H9 (cell line): ENCODE results near the gene ASB7. TPM values are rescaled to one million over a fixed set of nuclear protein-coding genes. Genes with fewer than 3 reads are reported as not detected.

Source experiments
- DNase-seq: peaks from one replicate; pipeline ENCODE4 v3.0.0-alpha.2; 2017
- H2AFZ ChIP-seq: one replicate; pipeline ENCODE4 v1.6.1; 2013; ENCODE audit warnings: mild to moderate bottlenecking, low read length, control low read depth, moderate library complexity
- H2AK5ac ChIP-seq: 2 replicates; pipeline ENCODE4 v1.6.1; 2013; ENCODE audit warnings: low read length, control low read depth, mixed read lengths; ENCODE audit not compliant: insufficient read length
- H2BK120ac ChIP-seq: one replicate; pipeline ENCODE4 v1.6.1; 2013; ENCODE audit warnings: low read depth, mild to moderate bottlenecking, low read length, control low read depth, inconsistent platforms; ENCODE audit not compliant: poor library complexity, severe bottlenecking
- H2BK12ac ChIP-seq: 2 replicates; pipeline ENCODE4 v1.6.1; 2013; ENCODE audit warnings: low read length, control low read depth, mixed read lengths, low read depth; ENCODE audit not compliant: insufficient read length
- H2BK15ac ChIP-seq: 2 replicates; pipeline ENCODE4 v1.6.1; 2013; ENCODE audit warnings: low read depth, low read length, control low read depth
- H2BK20ac ChIP-seq: one replicate; pipeline ENCODE4 v1.6.1; 2013; ENCODE audit warnings: low read depth, mild to moderate bottlenecking, low read length, control low read depth, inconsistent platforms; ENCODE audit not compliant: poor library complexity, severe bottlenecking
- H2BK5ac ChIP-seq: 2 replicates; pipeline ENCODE4 v1.6.1; 2013; ENCODE audit warnings: low read length, control low read depth, mixed read lengths; ENCODE audit not compliant: insufficient read length
- H3K14ac ChIP-seq: 2 replicates; pipeline ENCODE4 v1.6.1; 2013; ENCODE audit warnings: low read length, control low read depth; ENCODE audit not compliant: insufficient read depth
- H3K18ac ChIP-seq: 2 replicates; pipeline ENCODE4 v1.6.1; 2013; ENCODE audit warnings: low read depth, mild to moderate bottlenecking, mixed read lengths, low read length, control low read depth; ENCODE audit not compliant: insufficient read length
- H3K23ac ChIP-seq: 2 replicates; pipeline ENCODE4 v1.6.1; 2013; ENCODE audit warnings: low read length, control low read depth, mixed read lengths, low read depth; ENCODE audit not compliant: insufficient read length
- H3K23me2 ChIP-seq: 2 replicates; pipeline ENCODE4 v1.6.1; 2013; ENCODE audit warnings: low read depth, mild to moderate bottlenecking, mixed read lengths, low read length, control low read depth; ENCODE audit not compliant: insufficient read length, poor library complexity, severe bottlenecking
- H3K27ac ChIP-seq: 2 replicates; pipeline ENCODE4 v1.5.1; 2013; ENCODE audit warnings: low read length, control low read depth, mixed read lengths, low read depth; ENCODE audit not compliant: insufficient read length
- H3K27me3 ChIP-seq: 2 replicates; pipeline ENCODE4 v1.6.1; 2013; ENCODE audit warnings: low read length, control low read depth, inconsistent platforms; ENCODE audit not compliant: insufficient read depth
- H3K4ac ChIP-seq: 2 replicates; pipeline ENCODE4 v1.6.1; 2013; ENCODE audit warnings: low read depth, mild to moderate bottlenecking, control low read depth, inconsistent platforms, low read length, moderate library complexity
- H3K4me1 ChIP-seq: 2 replicates; pipeline ENCODE4 v1.6.1; 2013; ENCODE audit warnings: low read length, control low read depth, inconsistent platforms; ENCODE audit not compliant: insufficient read depth
- H3K4me2 ChIP-seq: 2 replicates; pipeline ENCODE4 v1.6.1; 2013; ENCODE audit warnings: low read length, control low read depth, mixed read lengths; ENCODE audit not compliant: insufficient read length, insufficient read depth
- H3K56ac ChIP-seq: 2 replicates; pipeline ENCODE4 v1.6.1; 2013; ENCODE audit warnings: low read depth, mild to moderate bottlenecking, mixed read lengths, low read length, control low read depth; ENCODE audit not compliant: insufficient read length
- H3K79me1 ChIP-seq: 2 replicates; pipeline ENCODE4 v1.6.1; 2013; ENCODE audit warnings: low read depth, mild to moderate bottlenecking, moderate library complexity, low read length, control low read depth, inconsistent platforms; ENCODE audit not compliant: insufficient read depth, poor library complexity, severe bottlenecking
- H3K79me2 ChIP-seq: 2 replicates; pipeline ENCODE4 v1.6.1; 2013; ENCODE audit warnings: low read length, control low read depth, inconsistent platforms; ENCODE audit not compliant: insufficient read depth
- H3K9ac ChIP-seq: 2 replicates; pipeline ENCODE4 v1.6.1; 2013; ENCODE audit warnings: low read length, control low read depth, mixed read lengths; ENCODE audit not compliant: insufficient read length; ENCODE audit errors: extremely low read depth
- H3K9me3 ChIP-seq: one replicate; pipeline ENCODE4 v1.6.1; 2013; ENCODE audit warnings: low read depth, low read length, inconsistent platforms; ENCODE audit not compliant: control insufficient read depth
- H3T11ph ChIP-seq: one replicate; pipeline ENCODE4 v1.6.1; 2013; ENCODE audit warnings: mild to moderate bottlenecking, low read length, control low read depth, inconsistent platforms
- H4K20me1 ChIP-seq: one replicate; pipeline ENCODE4 v1.6.1; 2013; ENCODE audit not compliant: control insufficient read depth, insufficient read length, insufficient read depth
- H4K5ac ChIP-seq: 2 replicates; pipeline ENCODE4 v1.6.1; 2013; ENCODE audit warnings: low read depth, mild to moderate bottlenecking, mixed read lengths, low read length, control low read depth; ENCODE audit not compliant: insufficient read length
- H4K8ac ChIP-seq: replicated peaks from 2 replicates; pipeline ENCODE4 v1.6.1; 2013; ENCODE audit warnings: low read length, control low read depth, mixed read lengths, low read depth; ENCODE audit not compliant: insufficient read length
- H4K91ac ChIP-seq: 2 replicates; pipeline ENCODE4 v1.6.1; 2013; ENCODE audit warnings: low read depth, mild to moderate bottlenecking, moderate library complexity, mixed read lengths, low read length, control low read depth; ENCODE audit not compliant: insufficient read length
- H3K27ac Mint-ChIP-seq, 3 experiments: 2 replicates in 2 of 3; 3 replicates in 1 of 3; pipeline ENCODE4 v1.8.0; 2020 to 2021; ENCODE audit warnings: mixed read lengths in 3 of 3, mild to moderate bottlenecking in 1 of 3, moderate library complexity in 1 of 3
- H3K27me3 Mint-ChIP-seq: 2 replicates; pipeline ENCODE4 v1.8.0; 2021; ENCODE audit warnings: low read depth, mild to moderate bottlenecking, moderate library complexity, mixed read lengths
- H3K36me3 Mint-ChIP-seq, 3 experiments: 2 replicates in 2 of 3; 3 replicates in 1 of 3; pipeline ENCODE4 v1.8.0; 2020 to 2021; ENCODE audit warnings: low read depth in 3 of 3, mixed read lengths in 3 of 3; ENCODE audit not compliant: insufficient read depth in 1 of 3
- H3K4me1 Mint-ChIP-seq, 2 experiments: 2 replicates each; pipeline ENCODE4 v1.8.0; 2020; ENCODE audit warnings: mixed read lengths in 2 of 2
- H3K4me3 Mint-ChIP-seq, 2 experiments: 2 replicates in 1 of 2; 3 replicates in 1 of 2; pipeline ENCODE4 v1.8.0; 2020 to 2021; ENCODE audit warnings: mild to moderate bottlenecking in 2 of 2, mixed read lengths in 2 of 2, moderate library complexity in 1 of 2
- H3K9me3 Mint-ChIP-seq, 2 experiments: 2 replicates in 1 of 2; 3 replicates in 1 of 2; pipeline ENCODE4 v1.8.0; 2020; ENCODE audit warnings: mild to moderate bottlenecking in 2 of 2, mixed read lengths in 2 of 2, moderate library complexity in 1 of 2
- CTCF ChIP-seq: fragments of 200-600 bp; sonication (generic); conservative IDR thresholded peaks from 3 replicates; pipeline ENCODE4 v1.8.0; 2021; ENCODE audit warnings: antibody characterized with exemption, mild to moderate bottlenecking
- whole genome bisulfite sequencing: extraction: QIAGEN DNeasy Blood & Tissue Kit; methylation state at CpG from one replicate; pipeline ENCODE4 v1.1.7; 2013; ENCODE audit warnings: missing lambda C conversion rate, low lambda C conversion rate, mixed read lengths; ENCODE audit not compliant: insufficient read length; ENCODE audit errors: extremely low coverage; 5-methylcytosine and 5-hydroxymethylcytosine counted together
- total RNA-seq: library from RNA; stranded (reverse); gene quantifications from 2 replicates; pipeline ENCODE4 v1.2.1, GENCODE V29; 2021

ASB7 gene
- total RNA-seq, 1 experiment from 2014 or later, result 12.8 TPM

GRCh38 chr15:100693451-100693850, 91.1 kb downstream of the ASB7 start:
- Histone ChIP-seq H2BK120ac (no peak overlapping the region), H2AFZ (no peak overlapping the region), H4K20me1 (no peaks in the 10 kb centered on the region), H3K9me3 (no peaks in the 10 kb centered on the region), H4K91ac (no peak overlapping the region), H2BK15ac (no peak overlapping the region), H4K8ac (no peak overlapping the region), H3K4me1 (no peaks in the 10 kb centered on the region), H3K79me2 (no peaks in the 10 kb centered on the region), H3K23ac (no peak overlapping the region), H3K4ac (no peak overlapping the region), H3K18ac (no peak overlapping the region), H3K79me1 (no peaks in the 10 kb centered on the region), H2BK12ac (no peak overlapping the region), H3K27me3 (no peaks in the 10 kb centered on the region), H3T11ph (no peak overlapping the region), H2BK20ac (no peak overlapping the region), H3K4me2 (no peak overlapping the region), H2BK5ac (no peak overlapping the region), H3K56ac (no peak overlapping the region), H3K23me2 (no peaks in the 10 kb centered on the region), H3K9ac (no peak overlapping the region), H3K27ac (no peak overlapping the region), H2AK5ac (no peak overlapping the region), H3K14ac (no peak overlapping the region), H4K5ac (no peak overlapping the region)
- Mint-ChIP-seq H3K4me1 (no peaks in the 10 kb centered on the region), H3K27ac (no peak overlapping the region), H3K27me3 (peaks cover 6% of the 10 kb centered on the region), H3K4me3 (no peak overlapping the region), H3K36me3 (no peaks in the 10 kb centered on the region), H3K9me3 (peaks cover 0 to 2% of the 10 kb centered on the region in 2 experiments; a peak in 2 of 5 replicates)
- WGBS, result no CpG with 5 or more reads among the region's 4 CpGs
- peak; percentile 8 for DNase-seq
- no peak for TF ChIP-seq CTCF
